HCT116 (cell line): Measurements from ENCODE around the gene SSNA1. TPM values are rescaled to one million over a fixed set of nuclear protein-coding genes. Genes with fewer than 3 reads are reported as not detected.

Experiments used
- ATAC-seq: fragments of 200-7000 bp; cut with Tn5 transposase; 2 replicates; pipeline ENCODE4 v1.9.1; 2020; ENCODE audit warnings: mild to moderate bottlenecking, moderate library complexity
- BruUV-seq: library from RNA; stranded (reverse); fragments of 400-500 nt; replicated peaks from 2 replicates; lab custom pipeline; 2021; lab: Mats Ljungman, UMichigan
- CTCF ChIA-PET: fragments of 300-600 bp; sonication (Branson Sonifier 250); formaldehyde crosslinking; loops from one replicate; lab custom pipeline; 2021; ENCODE audit warnings: antibody characterized with exemption; lab: Charles Lee
- POLR2A ChIA-PET: fragments of 300-600, 350-600 bp; sonication (Branson Sonifier 250); formaldehyde crosslinking; loops from one replicate; lab custom pipeline; 2021; ENCODE audit warnings: antibody characterized with exemption; lab: Charles Lee
- RAD21 ChIA-PET, 2 experiments: fragments of 300-600 bp; sonication (Branson Sonifier 250); formaldehyde crosslinking; loops; one replicate each; lab custom pipeline; 2023; ENCODE audit warnings: low total read pairs in 2 of 2; ENCODE audit not compliant: uncharacterized antibody in 2 of 2, unreplicated experiment in 2 of 2, low non-redundant PET in 1 of 2; lab: Charles Lee
- DNase-seq: peaks from one replicate; pipeline ENCODE4 v3.0.0-alpha.2; 2010; ENCODE audit warnings: low read depth, low spot score
- H2AFZ ChIP-seq: fragments of 200-600 bp; shearing (Covaris generic), sonication (generic); 2 replicates; pipeline ENCODE4 v1.6.1; 2017; ENCODE audit warnings: low read depth, mixed run types, mixed read lengths, antibody characterized with exemption, low read length; ENCODE audit not compliant: poor library complexity, severe bottlenecking
- H3K27ac ChIP-seq: 2 replicates; pipeline ENCODE4 v1.5.1; 2012; ENCODE audit warnings: low read depth, low read length
- H3K27me3 ChIP-seq: fragments of 200-600 bp; sonication (generic); 2 replicates; pipeline ENCODE4 v1.6.1; 2016; ENCODE audit warnings: mixed run types, low read length, mixed read lengths; ENCODE audit not compliant: insufficient read depth
- H3K36me3 ChIP-seq, 2 experiments: fragments of 200-500 bp in 1 of 2; fragments of 200-600 bp in 1 of 2; sonication (Bioruptor generic) in 1 of 2; sonication (generic) in 1 of 2; 2 replicates each; pipeline versions ENCODE4 v1.5.1 to v1.6.1; 2014 to 2016; ENCODE audit warnings: low read length in 2 of 2, inconsistent platforms in 1 of 2, mixed read lengths in 1 of 2, mixed run types in 1 of 2; ENCODE audit not compliant: insufficient read depth in 2 of 2, control insufficient read depth in 1 of 2
- H3K4me1 ChIP-seq, 2 experiments: fragments of 200-600 bp in 1 of 2; sonication (generic) in 1 of 2; 2 replicates each; pipeline versions ENCODE4 v1.5.1 to v1.6.1; 2012 to 2017; ENCODE audit warnings: low read length in 2 of 2, inconsistent platforms in 1 of 2, mild to moderate bottlenecking in 1 of 2, mixed read lengths in 1 of 2, mixed run types in 1 of 2, moderate library complexity in 1 of 2; ENCODE audit not compliant: insufficient read depth in 2 of 2, control insufficient read depth in 1 of 2
- H3K4me2 ChIP-seq: fragments of 200-600 bp; sonication (generic); 2 replicates; pipeline ENCODE4 v1.6.1; 2017; ENCODE audit warnings: mixed run types, low read length, mixed read lengths
- H3K4me3 ChIP-seq, 2 experiments: fragments of 200-600 bp in 1 of 2; sonication (generic) in 1 of 2; replicated peaks in 1 of 2; 2 replicates each; pipeline ENCODE4 v1.5.1; 2011 to 2016; ENCODE audit warnings: low read length in 2 of 2, control low read depth in 1 of 2, low read depth in 1 of 2, mild to moderate bottlenecking in 1 of 2, mixed read lengths in 1 of 2, mixed run types in 1 of 2
- H3K79me2 ChIP-seq: fragments of 200-600 bp; sonication (generic); 2 replicates; pipeline ENCODE4 v1.6.1; 2017; ENCODE audit warnings: mild to moderate bottlenecking, mixed run types, low read length, moderate library complexity, mixed read lengths; ENCODE audit not compliant: insufficient read depth
- H3K9ac ChIP-seq: fragments of 200-600 bp; sonication (generic); 2 replicates; pipeline ENCODE4 v1.6.1; 2016; ENCODE audit warnings: low read length, mixed read lengths
- H3K9me2 ChIP-seq: fragments of 200-600 bp; sonication (generic), shearing (Covaris generic); 2 replicates; pipeline ENCODE4 v1.6.1; 2017; ENCODE audit warnings: mixed run types, mild to moderate bottlenecking, moderate library complexity; ENCODE audit not compliant: insufficient read depth
- H3K9me3 ChIP-seq, 2 experiments: fragments of 200-500 bp in 1 of 2; fragments of 200-600 bp in 1 of 2; sonication (Bioruptor generic) in 1 of 2; sonication (generic) in 1 of 2; 2 replicates each; pipeline ENCODE4 v1.6.1; 2014 to 2017; ENCODE audit warnings: low read length in 2 of 2, mixed read lengths in 2 of 2, inconsistent platforms in 1 of 2, low read depth in 1 of 2, mild to moderate bottlenecking in 1 of 2, mixed run types in 1 of 2, moderate library complexity in 1 of 2; ENCODE audit not compliant: control insufficient read depth in 1 of 2, insufficient read depth in 1 of 2
- H4K20me1 ChIP-seq: fragments of 200-600 bp; sonication (generic), shearing (Covaris generic); 2 replicates; pipeline ENCODE4 v1.6.1; 2017; ENCODE audit warnings: mixed run types, mild to moderate bottlenecking, moderate library complexity; ENCODE audit not compliant: insufficient read depth
- CBX3 ChIP-seq: IDR thresholded peaks from 2 replicates; pipeline ENCODE4 v1.6.1; 2012; ENCODE audit warnings: low read depth
- JUND ChIP-seq: IDR thresholded peaks from 2 replicates; pipeline ENCODE4 v1.6.1; 2012
- POLR2A ChIP-seq: IDR thresholded peaks from 2 replicates; pipeline ENCODE4 v1.7.0; 2011; ENCODE audit warnings: borderline replicate concordance; ENCODE audit not compliant: insufficient read depth, insufficient read length; ENCODE audit errors: extremely low read depth
- POLR2AphosphoS5 ChIP-seq: IDR thresholded peaks from 2 replicates; pipeline ENCODE4 v1.6.1; 2011; ENCODE audit warnings: mild to moderate bottlenecking, low read depth, low read length, moderate library complexity
- SIN3A ChIP-seq: IDR thresholded peaks from 2 replicates; pipeline ENCODE4 v1.6.1; 2012; ENCODE audit warnings: low read depth
- TCF7L2 ChIP-seq: IDR thresholded peaks from 2 replicates; pipeline ENCODE4 v1.7.0; 2011; ENCODE audit warnings: borderline replicate concordance, inconsistent platforms; ENCODE audit not compliant: insufficient read depth, insufficient read length; ENCODE audit errors: extremely low read depth
- intact Hi-C: fragments of 100-400 bp; cut with micrococcal nuclease; formaldehyde crosslinking; loops from 2 replicates; pipeline ENCODE4 v1.10.0; 2022
- total RNA-seq: library from RNA; stranded (reverse); gene quantifications from one replicate; pipeline ENCODE4 v1.2.1, GENCODE V29; 2021; ENCODE audit not compliant: unreplicated experiment
- TF ChIP-seq, protein P1 (sequence below): IDR thresholded peaks from 2 replicates; pipeline ENCODE4 v1.6.1; 2012; ENCODE audit warnings: low read depth

The SSNA1 gene
- total RNA-seq, 1 experiment from 2014 or later: 84.7 TPM

GRCh38 chr9:137171149-137171900 is 17.2 kb upstream of the SSNA1 start:
- Histone ChIP-seq H3K4me3 (no peak overlapping the region), H3K9me2 (no peaks in the 10 kb centered on the region), H3K79me2 (no peaks in the 10 kb centered on the region), H3K27ac (no peak overlapping the region), H2AFZ (no peak overlapping the region), H4K20me1 (no peaks in the 10 kb centered on the region), H3K36me3 (no peaks in the 10 kb centered on the region), H3K4me2 (no peak overlapping the region), H3K27me3 (no peaks in the 10 kb centered on the region), H3K9me3 (no peaks in the 10 kb centered on the region), H3K9ac (no peak overlapping the region), H3K4me1 (peaks cover 14 to 40% of the 10 kb centered on the region in 2 experiments)
- no peak for TF ChIP-seq CBX3
- ChIA-PET CTCF (no interaction called here), POLR2A (no interaction called here), RAD21 (no interaction called here)
- ATAC-seq (no peak), DNase-seq (no peak)
- intact Hi-C loops: no loop called here
- no TSS peak for BruUV-seq

DNA sequence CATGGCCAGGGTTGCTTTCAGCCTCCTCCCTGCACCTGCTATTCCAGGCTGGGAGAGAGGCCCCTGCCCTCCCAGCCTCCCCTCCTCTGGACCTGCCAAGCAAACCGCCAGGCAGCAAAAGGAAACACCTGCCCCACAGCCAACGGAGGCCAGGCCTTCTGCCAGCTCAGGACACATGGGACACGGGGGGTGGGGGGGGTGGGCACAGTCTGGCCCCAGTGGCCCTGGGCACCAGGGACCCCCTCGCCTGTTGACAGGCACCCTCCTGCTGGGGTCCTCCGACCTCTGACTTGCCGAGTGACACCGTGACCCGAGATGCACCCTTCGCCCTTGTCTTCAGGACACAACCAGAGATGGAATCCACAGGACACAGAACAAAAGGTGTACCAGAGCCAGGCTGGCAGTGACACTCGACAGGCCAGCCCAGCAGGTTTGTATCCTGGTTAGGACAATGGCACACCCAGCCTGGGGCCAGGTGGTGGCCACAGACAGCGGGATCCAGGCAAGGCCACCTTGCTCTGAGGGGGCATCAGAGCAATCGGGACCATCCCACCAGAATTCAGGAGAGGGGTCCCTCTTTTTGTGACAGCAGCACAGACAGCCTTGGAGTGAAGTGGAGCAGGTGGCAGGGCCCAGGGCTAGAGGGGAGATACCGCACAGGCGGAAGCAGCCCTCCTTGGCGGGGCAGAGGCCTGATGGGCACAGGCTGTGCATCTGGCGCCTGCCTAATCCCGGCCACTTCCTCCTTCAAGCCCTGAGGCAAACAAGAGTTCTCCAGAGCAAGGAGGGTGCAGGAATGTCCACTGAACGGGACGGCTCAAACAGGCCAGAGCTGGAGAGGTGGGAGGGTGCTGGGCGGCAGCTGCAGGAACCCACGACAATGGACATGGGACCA is 15.3 kb upstream of the SSNA1 start:
- no peak overlapping the region for H2AFZ ChIP-seq
- no peaks in the 10 kb centered on the region for H4K20me1 ChIP-seq
- ChIA-PET RAD21 (no interaction called here), POLR2A (no interaction called here), CTCF (no interaction called here)
- H3K27ac ChIP-seq: no peak overlapping the region
- no peak overlapping the region for H3K4me3 ChIP-seq
- H3K9me3 ChIP-seq: no peaks in the 10 kb centered on the region
- DNase-seq: no peak
- no peak overlapping the region for H3K9ac ChIP-seq
- H3K36me3 ChIP-seq: no peaks in the 10 kb centered on the region
- no TSS peak for BruUV-seq
- no peaks in the 10 kb centered on the region for H3K9me2 ChIP-seq
- intact Hi-C loops: no loop called here
- TF ChIP-seq JUND (no peak), CBX3 (no peak), POLR2AphosphoS5 (no peak), TCF7L2 (no peak), POLR2A (no peak), SIN3A (no peak)
- TF ChIP-seq, protein P1, sequence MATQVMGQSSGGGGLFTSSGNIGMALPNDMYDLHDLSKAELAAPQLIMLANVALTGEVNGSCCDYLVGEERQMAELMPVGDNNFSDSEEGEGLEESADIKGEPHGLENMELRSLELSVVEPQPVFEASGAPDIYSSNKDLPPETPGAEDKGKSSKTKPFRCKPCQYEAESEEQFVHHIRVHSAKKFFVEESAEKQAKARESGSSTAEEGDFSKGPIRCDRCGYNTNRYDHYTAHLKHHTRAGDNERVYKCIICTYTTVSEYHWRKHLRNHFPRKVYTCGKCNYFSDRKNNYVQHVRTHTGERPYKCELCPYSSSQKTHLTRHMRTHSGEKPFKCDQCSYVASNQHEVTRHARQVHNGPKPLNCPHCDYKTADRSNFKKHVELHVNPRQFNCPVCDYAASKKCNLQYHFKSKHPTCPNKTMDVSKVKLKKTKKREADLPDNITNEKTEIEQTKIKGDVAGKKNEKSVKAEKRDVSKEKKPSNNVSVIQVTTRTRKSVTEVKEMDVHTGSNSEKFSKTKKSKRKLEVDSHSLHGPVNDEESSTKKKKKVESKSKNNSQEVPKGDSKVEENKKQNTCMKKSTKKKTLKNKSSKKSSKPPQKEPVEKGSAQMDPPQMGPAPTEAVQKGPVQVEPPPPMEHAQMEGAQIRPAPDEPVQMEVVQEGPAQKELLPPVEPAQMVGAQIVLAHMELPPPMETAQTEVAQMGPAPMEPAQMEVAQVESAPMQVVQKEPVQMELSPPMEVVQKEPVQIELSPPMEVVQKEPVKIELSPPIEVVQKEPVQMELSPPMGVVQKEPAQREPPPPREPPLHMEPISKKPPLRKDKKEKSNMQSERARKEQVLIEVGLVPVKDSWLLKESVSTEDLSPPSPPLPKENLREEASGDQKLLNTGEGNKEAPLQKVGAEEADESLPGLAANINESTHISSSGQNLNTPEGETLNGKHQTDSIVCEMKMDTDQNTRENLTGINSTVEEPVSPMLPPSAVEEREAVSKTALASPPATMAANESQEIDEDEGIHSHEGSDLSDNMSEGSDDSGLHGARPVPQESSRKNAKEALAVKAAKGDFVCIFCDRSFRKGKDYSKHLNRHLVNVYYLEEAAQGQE: no peak
- no peak for ATAC-seq
- H3K4me1 ChIP-seq: peaks cover 7 to 26% of the 10 kb centered on the region in 2 experiments
- no peak overlapping the region for H3K4me2 ChIP-seq
- no peaks in the 10 kb centered on the region for H3K27me3 ChIP-seq
- H3K79me2 ChIP-seq: no peaks in the 10 kb centered on the region
